GM23338 (cell line): ENCODE measurements around the gene DTNA.
"Not testable (repeated sequence)": the region's sequence is repeated elsewhere in the genome, so short reads cannot be mapped to it uniquely, and the experiment has no call there.

Experiments
- CREB1 ChIP-seq: fragments of 250-450 bp; sonication (Bioruptor Pico); IDR thresholded peaks from 2 replicates; pipeline ENCODE4 v1.5.0; 2020; ENCODE audit warnings: low read depth, mild to moderate bottlenecking, moderate library complexity
- CTCF ChIP-seq, 2 experiments: fragments of 200-600 bp in 1 of 2; sonication (generic) in 1 of 2; conservative IDR thresholded peaks; 2 replicates each; pipeline versions ENCODE4 v1.5.1 to v1.6.1; 2016 to 2017; ENCODE audit warnings: antibody characterized with exemption in 2 of 2, low read depth in 2 of 2, mild to moderate bottlenecking in 2 of 2, moderate library complexity in 1 of 2
- EZH2 ChIP-seq: fragments of 200-600 bp; sonication (generic); IDR thresholded peaks from one replicate; pipeline ENCODE4 v1.8.0; 2017; ENCODE audit warnings: antibody characterized with exemption, mild to moderate bottlenecking, low read depth; ENCODE audit not compliant: unreplicated experiment
- EZH2phosphoT487 ChIP-seq: fragments of 200-600 bp; sonication (generic); IDR thresholded peaks from one replicate; pipeline ENCODE4 v1.8.1; 2018; ENCODE audit warnings: antibody characterized with exemption; ENCODE audit not compliant: unreplicated experiment
- JUNB ChIP-seq: IDR thresholded peaks from one replicate; pipeline ENCODE4 v1.6.1; 2016; ENCODE audit warnings: antibody characterized with exemption; ENCODE audit not compliant: unreplicated experiment
- POLR2AphosphoS5 ChIP-seq: IDR thresholded peaks from 2 replicates; pipeline ENCODE4 v1.6.1; 2016; ENCODE audit warnings: antibody characterized with exemption, low read depth
- REST ChIP-seq: IDR thresholded peaks from one replicate; pipeline ENCODE4 v1.6.1; 2018; ENCODE audit warnings: antibody characterized with exemption; ENCODE audit not compliant: unreplicated experiment
- ZNF114 ChIP-seq: fragments of 250-450 bp; sonication (Bioruptor Pico); IDR thresholded peaks from 2 replicates; pipeline ENCODE4 v1.5.0; 2020; ENCODE audit warnings: mild to moderate bottlenecking, moderate library complexity

- TF ChIP-seq CTCF (conservative IDR thresholded peaks at IDR 0.05; ENCODE audit: low read depth in 2 of 2); EZH2phosphoT487; EZH2; CREB1 (CRISPR knock-in tag); POLR2AphosphoS5; REST; JUNB; ZNF114 (CRISPR knock-in tag): not testable (repeated sequence)
Measured at GRCh38 chr18:34734526-34734925, 24.4 kb downstream of the DTNA start.
